ENCODE results near the gene PRKCE. TPM values are rescaled to one million over a fixed set of nuclear protein-coding genes. Genes with fewer than 3 reads are reported as not detected.

PRKCE gene
- polyA plus RNA-seq, 2 donors, result 2.6 to 2.9 TPM

GRCh38 chr2:45814488-45814887 lies 163.0 kb downstream of the PRKCE start:
- no peak overlapping the region for H3K27ac ChIP-seq (ENCODE audit: low read depth in 2 of 2, low read length in 1 of 2)
- H3K27me3 ChIP-seq (ENCODE audit: control insufficient read depth in 1 of 2, insufficient read depth in 2 of 2, low read length in 2 of 2), result no peaks in the 10 kb centered on the region
- H3K9me3 ChIP-seq (ENCODE audit: control insufficient read depth in 2 of 2, insufficient read depth in 1 of 2, low read depth in 1 of 2, low read length in 1 of 2), result no peaks in the 10 kb centered on the region
- no peaks in the 10 kb centered on the region for H3K36me3 ChIP-seq (ENCODE audit: control insufficient read depth in 2 of 2, insufficient read depth in 2 of 2, low read length in 1 of 2)
- 78 to 80% methylated on average over 3 of the region's 3 CpGs for WGBS, 2 donors
- no peak overlapping the region for H3K4me3 ChIP-seq (ENCODE audit: low read depth in 1 of 2, low read length in 2 of 2)
- peaks cover 3 to 6% of the 10 kb centered on the region in 2 donors for H3K4me1 ChIP-seq (ENCODE audit: control insufficient read depth in 2 of 2, insufficient read depth in 2 of 2, low read length in 1 of 2)

- 87 to 89% methylated on average over 2 of the region's 2 CpGs for WGBS, 2 donors
- no peak overlapping the region for H3K27ac ChIP-seq (ENCODE audit: low read depth in 2 of 2, low read length in 1 of 2)
- H3K36me3 ChIP-seq (ENCODE audit: control insufficient read depth in 2 of 2, insufficient read depth in 2 of 2, low read length in 1 of 2), result no peaks in the 10 kb centered on the region
- H3K9me3 ChIP-seq (ENCODE audit: control insufficient read depth in 2 of 2, insufficient read depth in 1 of 2, low read depth in 1 of 2, low read length in 1 of 2), result no peaks in the 10 kb centered on the region
- H3K4me3 ChIP-seq (ENCODE audit: low read depth in 1 of 2, low read length in 2 of 2), result no peak overlapping the region
- no peaks in the 10 kb centered on the region for H3K27me3 ChIP-seq (ENCODE audit: control insufficient read depth in 1 of 2, insufficient read depth in 2 of 2, low read length in 2 of 2)
- peaks cover 3 to 6% of the 10 kb centered on the region in 2 donors for H3K4me1 ChIP-seq (ENCODE audit: control insufficient read depth in 2 of 2, insufficient read depth in 2 of 2, low read length in 1 of 2)
Measured at GRCh38 chr2:45814951-45815621, 163.6 kb downstream of the PRKCE start.

- Histone ChIP-seq H3K4me3 (ENCODE audit: low read depth in 1 of 2, low read length in 2 of 2) (no peak overlapping the region), H3K36me3 (ENCODE audit: control insufficient read depth in 2 of 2, insufficient read depth in 2 of 2, low read length in 1 of 2) (no peaks in the 10 kb centered on the region), H3K4me1 (ENCODE audit: control insufficient read depth in 2 of 2, insufficient read depth in 2 of 2, low read length in 1 of 2) (peaks cover 6 to 7% of the 10 kb centered on the region in 2 donors), H3K27me3 (ENCODE audit: control insufficient read depth in 1 of 2, insufficient read depth in 2 of 2, low read length in 2 of 2) (no peaks in the 10 kb centered on the region), H3K27ac (ENCODE audit: low read depth in 2 of 2, low read length in 1 of 2) (no peak overlapping the region), H3K9me3 (ENCODE audit: control insufficient read depth in 2 of 2, insufficient read depth in 1 of 2, low read depth in 1 of 2, low read length in 1 of 2) (no peaks in the 10 kb centered on the region)
- WGBS, 2 donors, result 52 to 62% methylated on average over 2 of the region's 2 CpGs
Measured at GRCh38 chr2:45816272-45816671, 164.8 kb downstream of the PRKCE start.

GRCh38 chr2:45818591-45818990 lies 167.1 kb downstream of the PRKCE start:
- Histone ChIP-seq H3K9me3 (ENCODE audit: control insufficient read depth in 2 of 2, insufficient read depth in 1 of 2, low read depth in 1 of 2, low read length in 1 of 2) (no peaks in the 10 kb centered on the region), H3K4me1 (ENCODE audit: control insufficient read depth in 2 of 2, insufficient read depth in 2 of 2, low read length in 1 of 2) (peaks cover 13 to 19% of the 10 kb centered on the region in 2 donors), H3K4me3 (ENCODE audit: low read depth in 1 of 2, low read length in 2 of 2) (no peak overlapping the region), H3K27me3 (ENCODE audit: control insufficient read depth in 1 of 2, insufficient read depth in 2 of 2, low read length in 2 of 2) (no peaks in the 10 kb centered on the region), H3K36me3 (ENCODE audit: control insufficient read depth in 2 of 2, insufficient read depth in 2 of 2, low read length in 1 of 2) (peaks cover 0 to 3% of the 10 kb centered on the region in 2 donors), H3K27ac (ENCODE audit: low read depth in 2 of 2, low read length in 1 of 2) (no peak overlapping the region)
- WGBS, 2 donors, result 80 to 91% methylated on average over 5 of the region's 5 CpGs

GRCh38 chr2:45820048-45820447 lies 168.6 kb downstream of the PRKCE start:
- Histone ChIP-seq H3K27ac (ENCODE audit: low read depth in 2 of 2, low read length in 1 of 2) (no peak overlapping the region), H3K4me1 (ENCODE audit: control insufficient read depth in 2 of 2, insufficient read depth in 2 of 2, low read length in 1 of 2) (peaks cover 17 to 23% of the 10 kb centered on the region in 2 donors), H3K4me3 (ENCODE audit: low read depth in 1 of 2, low read length in 2 of 2) (no peak overlapping the region), H3K9me3 (ENCODE audit: control insufficient read depth in 2 of 2, insufficient read depth in 1 of 2, low read depth in 1 of 2, low read length in 1 of 2) (no peaks in the 10 kb centered on the region), H3K27me3 (ENCODE audit: control insufficient read depth in 1 of 2, insufficient read depth in 2 of 2, low read length in 2 of 2) (no peaks in the 10 kb centered on the region), H3K36me3 (ENCODE audit: control insufficient read depth in 2 of 2, insufficient read depth in 2 of 2, low read length in 1 of 2) (peaks cover 0 to 3% of the 10 kb centered on the region in 2 donors)
- WGBS, 2 donors, result 82 to 85% methylated on average over 7 of the region's 7 CpGs

- Histone ChIP-seq H3K4me3 (ENCODE audit: low read depth in 1 of 2, low read length in 2 of 2) (no peak overlapping the region), H3K4me1 (ENCODE audit: control insufficient read depth in 2 of 2, insufficient read depth in 2 of 2, low read length in 1 of 2) (peaks cover 17 to 20% of the 10 kb centered on the region in 2 donors), H3K27me3 (ENCODE audit: control insufficient read depth in 1 of 2, insufficient read depth in 2 of 2, low read length in 2 of 2) (no peaks in the 10 kb centered on the region), H3K27ac (ENCODE audit: low read depth in 2 of 2, low read length in 1 of 2) (no peak overlapping the region), H3K9me3 (ENCODE audit: control insufficient read depth in 2 of 2, insufficient read depth in 1 of 2, low read depth in 1 of 2, low read length in 1 of 2) (no peaks in the 10 kb centered on the region), H3K36me3 (ENCODE audit: control insufficient read depth in 2 of 2, insufficient read depth in 2 of 2, low read length in 1 of 2) (peaks cover 0 to 3% of the 10 kb centered on the region in 2 donors)
- 52 to 71% methylated on average over 9 of the region's 9 CpGs for WGBS, 2 donors
Measured at GRCh38 chr2:45821558-45822271, 170.2 kb downstream of the PRKCE start.

GRCh38 chr2:45822272-45822630 lies 170.8 kb downstream of the PRKCE start:
- H3K27me3 ChIP-seq (ENCODE audit: control insufficient read depth in 1 of 2, insufficient read depth in 2 of 2, low read length in 2 of 2), result no peaks in the 10 kb centered on the region
- H3K4me3 ChIP-seq (ENCODE audit: low read depth in 1 of 2, low read length in 2 of 2), result no peak overlapping the region
- peaks cover 0 to 3% of the 10 kb centered on the region in 2 donors for H3K36me3 ChIP-seq (ENCODE audit: control insufficient read depth in 2 of 2, insufficient read depth in 2 of 2, low read length in 1 of 2)
- H3K9me3 ChIP-seq (ENCODE audit: control insufficient read depth in 2 of 2, insufficient read depth in 1 of 2, low read depth in 1 of 2, low read length in 1 of 2), result no peaks in the 10 kb centered on the region
- H3K4me1 ChIP-seq (ENCODE audit: control insufficient read depth in 2 of 2, insufficient read depth in 2 of 2, low read length in 1 of 2), result peaks cover 17 to 20% of the 10 kb centered on the region in 2 donors
- no peak overlapping the region for H3K27ac ChIP-seq (ENCODE audit: low read depth in 2 of 2, low read length in 1 of 2)
- WGBS, 2 donors, result 60 to 66% methylated on average over 5 of the region's 5 CpGs

GRCh38 chr2:45823723-45824206 lies 172.3 kb downstream of the PRKCE start:
- no peaks in the 10 kb centered on the region for H3K9me3 ChIP-seq (ENCODE audit: control insufficient read depth in 2 of 2, insufficient read depth in 1 of 2, low read depth in 1 of 2, low read length in 1 of 2)
- peaks cover 17 to 20% of the 10 kb centered on the region in 2 donors for H3K4me1 ChIP-seq (ENCODE audit: control insufficient read depth in 2 of 2, insufficient read depth in 2 of 2, low read length in 1 of 2)
- WGBS, 2 donors, result 34 to 54% methylated on average over 4 of the region's 4 CpGs
- no peaks in the 10 kb centered on the region for H3K27me3 ChIP-seq (ENCODE audit: control insufficient read depth in 1 of 2, insufficient read depth in 2 of 2, low read length in 2 of 2)
- peak overlapping the region in 1 of 2 donors; percentile 52 for H3K27ac ChIP-seq (ENCODE audit: low read depth in 2 of 2, low read length in 1 of 2)
- peaks cover 0 to 3% of the 10 kb centered on the region in 2 donors for H3K36me3 ChIP-seq (ENCODE audit: control insufficient read depth in 2 of 2, insufficient read depth in 2 of 2, low read length in 1 of 2)
- no peak overlapping the region for H3K4me3 ChIP-seq (ENCODE audit: low read depth in 1 of 2, low read length in 2 of 2)

- Histone ChIP-seq H3K27me3 (ENCODE audit: control insufficient read depth in 1 of 2, insufficient read depth in 2 of 2, low read length in 2 of 2) (no peaks in the 10 kb centered on the region), H3K36me3 (ENCODE audit: control insufficient read depth in 2 of 2, insufficient read depth in 2 of 2, low read length in 1 of 2) (peaks cover 0 to 3% of the 10 kb centered on the region in 2 donors), H3K4me1 (ENCODE audit: control insufficient read depth in 2 of 2, insufficient read depth in 2 of 2, low read length in 1 of 2) (peaks cover 14 to 16% of the 10 kb centered on the region in 2 donors), H3K4me3 (ENCODE audit: low read depth in 1 of 2, low read length in 2 of 2) (no peak overlapping the region), H3K9me3 (ENCODE audit: control insufficient read depth in 2 of 2, insufficient read depth in 1 of 2, low read depth in 1 of 2, low read length in 1 of 2) (no peaks in the 10 kb centered on the region), H3K27ac (ENCODE audit: low read depth in 2 of 2, low read length in 1 of 2) (no peak overlapping the region)
- WGBS, 2 donors, result 84 to 88% methylated on average over 6 of the region's 6 CpGs
Measured at GRCh38 chr2:45825001-45825651, 173.7 kb downstream of the PRKCE start.

Data from esophagus (tissue), 2 donors.